ENCODE measurements around the gene UBE2J1.
"Not testable (repeated sequence)": the region's sequence is repeated elsewhere in the genome, so short reads cannot be mapped to it uniquely, and the experiment has no call there.

The UBE2J1 gene, protein sequence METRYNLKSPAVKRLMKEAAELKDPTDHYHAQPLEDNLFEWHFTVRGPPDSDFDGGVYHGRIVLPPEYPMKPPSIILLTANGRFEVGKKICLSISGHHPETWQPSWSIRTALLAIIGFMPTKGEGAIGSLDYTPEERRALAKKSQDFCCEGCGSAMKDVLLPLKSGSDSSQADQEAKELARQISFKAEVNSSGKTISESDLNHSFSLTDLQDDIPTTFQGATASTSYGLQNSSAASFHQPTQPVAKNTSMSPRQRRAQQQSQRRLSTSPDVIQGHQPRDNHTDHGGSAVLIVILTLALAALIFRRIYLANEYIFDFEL

DNA sequence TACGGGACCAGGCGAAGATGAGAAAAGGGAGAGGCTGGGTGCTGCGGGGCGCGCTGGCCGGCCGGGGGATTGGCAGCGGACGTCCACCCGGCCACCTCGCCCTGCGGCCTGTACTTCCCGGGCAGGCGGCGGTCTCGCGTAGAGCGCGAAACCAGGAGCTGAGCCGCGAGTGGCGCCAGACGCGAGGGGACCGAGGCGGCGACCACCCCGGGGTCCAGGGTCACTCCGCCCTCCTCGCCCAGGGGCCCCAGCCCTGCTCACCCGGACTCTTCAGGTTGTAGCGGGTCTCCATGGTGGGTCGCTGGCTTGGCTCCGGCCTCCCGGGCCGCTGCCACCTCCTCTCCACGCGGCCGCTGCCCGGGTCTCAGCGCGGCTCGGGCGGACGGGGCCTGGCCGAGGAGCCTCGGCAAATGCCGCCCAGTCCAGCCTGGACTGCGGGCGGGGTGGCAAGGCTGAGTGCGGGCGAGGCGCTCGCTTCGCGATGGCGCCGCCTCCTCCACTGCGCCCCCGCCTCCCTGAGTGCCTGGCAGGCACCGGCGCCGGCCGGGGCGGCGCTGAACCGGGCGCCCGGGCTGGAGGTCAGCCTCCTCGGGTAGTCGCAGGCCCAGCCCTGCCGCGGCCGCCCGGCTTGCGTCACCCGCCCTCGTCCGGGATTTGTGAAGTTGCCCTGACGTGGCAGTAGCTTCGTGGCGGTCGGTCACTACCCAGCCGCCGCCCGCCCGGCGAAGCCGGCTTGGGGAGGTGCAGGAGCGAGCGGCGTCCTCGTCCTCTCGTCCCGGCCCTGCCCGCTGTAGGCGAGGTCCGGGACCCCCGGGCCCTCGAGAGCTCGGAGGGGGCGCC, at the start of gene UBE2J1:
UBE2J1 (minus strand) TSS at position 445 of the 840 bp plus-strand sequence; CDS start at position 292, 153 bp downstream.
- DNase-seq: peak in 1 of 2 experiments; percentile 35

DNA sequence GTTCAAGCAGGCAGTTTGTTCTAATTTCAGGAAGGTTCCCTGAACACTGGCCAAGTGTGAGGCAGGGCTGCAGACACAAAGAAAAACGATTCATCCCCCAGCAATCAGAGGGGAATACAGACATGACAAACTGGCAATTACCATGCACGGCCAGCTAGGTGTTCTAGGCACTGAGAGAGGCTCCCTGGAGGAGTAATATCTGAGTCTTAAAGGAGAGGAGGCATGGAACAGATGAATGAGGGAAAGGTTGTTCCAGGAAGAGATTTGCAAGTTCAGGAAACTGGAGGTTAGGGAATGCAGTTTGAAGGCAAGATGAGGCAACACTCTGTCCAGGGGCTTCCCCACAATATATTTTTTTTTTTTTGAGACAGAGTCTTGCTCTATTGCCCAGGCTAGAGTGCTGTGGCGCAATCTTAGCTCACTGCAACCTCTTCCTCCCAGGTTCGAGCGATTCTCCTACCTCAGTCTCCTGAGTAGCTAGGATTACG, 48.4 kb upstream of the UBE2J1 start:
- DNase-seq: no peak

DNA sequence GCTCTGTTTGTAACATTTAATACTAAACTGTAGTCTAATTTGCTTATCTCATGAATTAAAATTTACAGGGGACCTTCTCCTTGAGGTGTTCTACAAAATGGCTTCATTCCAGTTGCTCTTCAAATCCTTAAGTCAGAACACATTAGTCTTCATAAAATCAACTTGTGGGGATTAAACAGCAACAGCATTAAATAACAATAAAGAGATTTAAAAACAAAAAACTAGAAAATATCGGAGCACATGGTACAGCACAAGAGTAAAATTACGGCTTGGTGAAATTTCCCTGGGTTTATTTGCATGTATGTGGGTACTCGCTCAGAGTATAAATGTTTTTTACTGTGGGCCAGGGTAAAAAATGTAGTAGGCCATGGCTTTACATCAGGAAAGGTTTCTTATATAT, 47.5 kb upstream of the UBE2J1 start:
- no peak for DNase-seq

DNA sequence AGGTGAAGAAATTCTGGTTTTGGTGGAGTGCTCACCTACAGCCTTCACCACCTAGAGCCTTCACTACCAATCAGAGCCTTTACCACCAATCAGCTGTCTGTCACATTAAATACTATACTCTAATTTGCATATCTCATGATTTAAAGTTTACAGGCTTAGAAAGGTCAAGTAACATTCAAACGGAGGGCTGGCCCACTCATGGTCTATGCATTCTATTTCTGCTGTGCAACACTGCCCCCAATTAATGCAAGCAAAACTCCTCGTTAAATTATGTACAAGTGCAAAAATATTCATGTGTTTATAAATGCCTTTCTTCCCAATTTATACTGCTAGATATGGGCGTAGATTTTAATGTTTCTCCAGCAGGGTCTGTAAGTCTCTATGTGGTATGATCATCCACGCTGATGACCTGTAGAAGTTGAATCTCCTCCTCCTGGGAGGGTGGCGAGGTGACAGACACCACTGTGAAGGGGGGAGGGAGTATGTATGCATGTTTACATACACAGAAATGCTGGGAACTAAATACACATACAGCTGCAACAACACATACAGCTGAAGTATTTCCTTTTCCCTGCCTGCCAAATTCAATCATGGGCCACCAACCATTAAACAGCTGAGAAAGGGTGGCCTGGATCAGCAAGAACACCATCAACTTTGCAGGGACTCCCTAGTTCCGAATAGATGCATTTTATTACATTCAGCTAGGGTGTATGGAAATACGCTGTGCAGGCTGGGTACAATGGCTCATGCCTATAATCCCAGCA, 46.4 kb upstream of the UBE2J1 start:
- no peak for DNase-seq

DNA sequence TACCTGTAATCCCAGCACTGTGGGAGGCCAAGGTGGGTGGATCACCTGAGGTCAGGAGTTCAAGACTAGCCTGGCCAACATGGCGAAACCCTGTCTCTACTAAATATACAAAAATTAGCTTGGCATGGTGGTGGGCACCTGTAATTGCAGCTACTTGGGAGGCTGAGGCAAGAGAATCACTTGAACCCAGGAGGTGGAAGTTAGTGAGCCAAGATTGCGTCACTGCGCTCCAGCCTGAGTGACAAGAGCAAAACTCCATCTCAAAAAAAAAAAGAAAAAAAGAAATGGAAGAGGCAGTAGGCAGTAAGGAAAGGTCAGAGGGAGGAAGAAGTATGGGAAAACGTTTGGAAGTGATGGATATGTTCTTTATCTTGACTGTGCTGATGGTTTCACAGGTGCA, 45.4 kb upstream of the UBE2J1 start:
- not testable (repeated sequence) for DNase-seq

DNA sequence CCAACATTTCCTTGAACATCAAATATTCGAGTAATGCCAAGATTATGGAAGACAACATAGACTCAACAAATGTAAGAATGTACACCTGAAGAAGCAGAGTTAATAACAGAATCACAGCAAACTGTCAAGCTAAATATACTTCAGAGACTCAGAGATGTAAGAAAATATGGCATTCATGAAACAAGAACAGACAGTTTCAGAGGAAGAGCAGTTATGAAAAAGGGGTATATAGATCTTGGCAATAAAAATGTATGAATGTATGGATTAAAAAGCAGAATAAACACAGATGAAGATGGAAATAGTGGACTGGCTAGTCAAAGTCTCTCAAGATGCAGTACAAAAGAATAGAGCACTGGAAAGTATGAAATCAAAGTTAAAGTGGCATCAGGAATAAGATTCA, 41.1 kb upstream of the UBE2J1 start:
- no peak for DNase-seq

DNA sequence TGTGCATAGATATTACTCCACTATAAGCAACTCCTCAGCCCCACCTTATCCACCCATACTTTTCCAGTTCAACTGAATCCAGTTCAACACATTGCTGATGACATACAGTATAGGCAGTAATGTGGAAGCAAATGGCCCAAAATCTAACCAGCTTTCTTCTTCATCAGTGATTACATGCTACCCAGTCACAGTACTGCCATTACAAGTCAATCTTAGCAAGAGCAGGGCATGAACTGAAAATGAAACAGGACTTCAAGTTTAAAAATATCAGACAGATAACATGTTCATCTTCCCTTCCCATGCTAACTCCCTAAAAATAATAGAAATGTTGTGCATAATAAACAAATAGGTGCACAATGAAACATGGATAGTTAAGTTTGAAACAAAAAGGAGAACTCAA, 40.3 kb upstream of the UBE2J1 start:
- DNase-seq: no peak

DNA sequence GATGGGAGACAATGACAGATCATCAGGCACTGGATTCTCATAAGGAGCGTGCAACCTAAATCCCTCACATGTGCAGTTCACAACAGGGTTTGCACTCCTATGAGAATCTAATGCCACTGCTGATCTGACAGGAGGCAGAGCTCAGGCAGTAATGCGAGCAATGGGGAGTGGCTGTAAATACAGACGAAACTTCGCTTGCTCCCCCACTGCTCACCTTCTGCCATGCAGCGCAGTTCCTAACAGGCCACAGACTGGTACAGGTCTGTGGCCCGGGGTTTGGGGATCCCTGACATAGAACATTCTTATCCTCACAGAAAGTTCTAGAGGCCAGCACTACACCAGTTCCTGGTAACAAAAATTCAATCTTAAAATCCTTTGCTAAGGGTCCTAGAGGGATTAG, 36.3 kb upstream of the UBE2J1 start:
- no peak for DNase-seq

DNA sequence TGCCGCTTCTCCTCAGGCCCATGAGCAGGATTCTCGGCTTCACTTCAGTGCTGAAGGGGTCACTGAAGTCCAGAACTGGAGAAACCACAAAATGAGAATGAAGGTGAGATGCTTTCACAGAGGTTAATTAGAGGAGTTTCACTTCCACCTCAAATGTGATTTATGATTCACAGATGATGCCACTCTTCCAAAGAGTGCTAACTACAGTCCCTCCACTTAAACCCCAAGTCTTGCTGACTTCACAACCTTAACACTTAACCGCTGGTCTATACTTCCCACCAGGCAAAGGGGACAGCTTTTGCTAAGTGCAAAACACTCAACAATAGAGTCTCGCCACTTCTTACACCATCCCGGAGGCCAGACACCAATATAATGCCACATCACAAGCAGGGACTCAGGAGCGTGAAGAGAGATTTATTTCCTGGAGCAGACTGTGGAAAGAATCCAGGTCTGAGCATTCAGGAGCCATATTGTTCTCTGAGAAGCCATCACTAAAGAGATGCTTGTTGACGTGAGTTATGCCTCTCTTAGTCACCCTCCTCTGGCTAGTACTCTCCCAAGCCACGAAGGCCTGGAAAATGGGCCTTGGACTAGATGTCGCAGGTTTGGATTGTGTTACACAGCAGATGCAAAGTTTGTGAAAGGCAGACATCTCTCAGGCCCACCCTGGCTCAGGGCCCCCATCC, 35.1 kb upstream of the UBE2J1 start:
- DNase-seq: no peak

DNA sequence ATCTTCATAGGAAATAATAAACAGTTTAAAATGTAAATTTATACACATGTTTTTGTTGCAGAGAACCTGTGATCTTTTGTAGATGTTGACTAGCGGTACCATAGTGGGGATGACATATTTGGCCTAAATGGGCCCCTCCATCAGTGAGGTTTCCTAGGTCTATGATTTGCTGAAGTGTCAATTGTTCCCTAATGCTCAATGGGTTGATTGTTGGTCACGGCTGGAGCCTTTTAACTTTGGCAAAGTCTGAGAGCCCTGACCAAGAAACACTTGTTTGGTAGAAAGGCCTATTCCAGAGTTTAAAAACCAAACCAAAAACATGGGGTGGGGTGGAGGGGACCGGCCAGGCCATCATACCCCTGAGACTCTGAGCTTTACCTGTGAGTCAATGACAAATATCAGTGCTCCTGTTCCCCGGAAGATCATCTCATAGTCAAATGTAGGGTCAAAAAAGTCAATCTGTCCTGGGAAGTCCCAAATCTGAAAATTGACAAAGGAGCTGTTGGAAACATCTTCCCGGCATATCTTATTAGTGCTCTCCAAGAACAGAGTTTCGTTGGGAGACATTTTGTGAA, 34.5 kb upstream of the UBE2J1 start:
- no peak for DNase-seq

DNA sequence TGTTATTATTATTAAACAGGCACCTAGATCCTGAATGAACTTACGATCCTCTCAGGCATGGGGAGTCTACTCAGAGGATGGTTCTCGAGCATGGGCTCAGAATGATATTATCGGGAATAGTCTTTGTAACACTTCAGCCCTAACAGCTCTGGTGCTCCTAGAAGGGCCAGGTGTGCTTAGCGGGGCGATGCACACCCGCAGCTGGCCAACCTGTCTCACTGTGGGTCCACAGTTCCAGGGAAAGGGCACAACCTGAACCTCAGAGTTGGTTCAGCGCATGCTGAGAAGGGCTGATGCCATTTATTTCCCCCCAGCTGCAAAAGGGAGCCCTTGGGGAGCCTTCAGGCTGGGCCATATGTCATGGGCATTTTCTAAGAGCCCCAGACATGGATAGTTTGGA, 33.3 kb upstream of the UBE2J1 start:
- peak in 1 of 2 experiments; percentile 45 for DNase-seq

DNA sequence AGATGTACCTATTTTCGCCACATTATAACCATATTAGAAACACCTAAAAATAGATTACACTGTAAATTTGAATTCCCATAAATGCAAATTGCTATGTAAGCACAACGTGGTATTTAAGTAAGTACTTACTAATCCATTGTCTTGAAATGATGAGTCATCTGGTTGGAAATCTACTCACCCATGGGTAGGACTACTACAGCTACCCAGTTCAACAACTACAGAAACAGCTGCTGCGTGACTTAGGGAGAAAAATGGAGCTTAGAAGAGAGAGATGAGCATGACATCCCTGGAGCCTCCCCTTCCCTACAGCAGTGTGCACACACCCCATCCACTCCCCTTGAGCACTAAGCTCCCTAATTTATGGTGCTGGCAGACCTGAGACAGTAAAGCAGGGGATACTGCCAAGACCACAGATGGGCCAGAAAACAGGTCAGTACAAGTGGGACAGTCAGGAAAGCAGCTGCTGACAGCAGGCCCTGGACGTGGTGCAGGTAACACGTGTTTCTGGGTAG, 32.7 kb upstream of the UBE2J1 start:
- DNase-seq: peak; percentile 97 to 98

DNA sequence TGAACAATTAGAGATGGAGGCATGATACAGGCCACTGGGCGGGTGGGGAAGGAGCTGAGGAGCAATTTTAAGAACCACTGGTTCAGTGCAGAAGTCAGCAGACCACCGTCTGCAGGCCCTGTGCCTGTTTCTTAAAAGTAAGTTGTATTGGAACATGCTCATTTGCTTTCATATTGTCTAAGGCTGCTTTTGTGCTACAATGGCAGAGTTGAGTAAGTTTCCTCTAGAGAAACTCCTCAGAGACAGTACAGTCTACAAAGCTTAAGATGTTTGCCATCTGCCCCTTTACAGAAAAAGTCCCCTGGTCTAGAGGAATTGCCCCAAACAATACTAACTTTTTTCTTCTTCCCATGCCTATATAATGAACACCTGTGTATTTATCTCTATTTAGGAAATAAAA, 28.5 kb upstream of the UBE2J1 start:
- DNase-seq: no peak

DNA sequence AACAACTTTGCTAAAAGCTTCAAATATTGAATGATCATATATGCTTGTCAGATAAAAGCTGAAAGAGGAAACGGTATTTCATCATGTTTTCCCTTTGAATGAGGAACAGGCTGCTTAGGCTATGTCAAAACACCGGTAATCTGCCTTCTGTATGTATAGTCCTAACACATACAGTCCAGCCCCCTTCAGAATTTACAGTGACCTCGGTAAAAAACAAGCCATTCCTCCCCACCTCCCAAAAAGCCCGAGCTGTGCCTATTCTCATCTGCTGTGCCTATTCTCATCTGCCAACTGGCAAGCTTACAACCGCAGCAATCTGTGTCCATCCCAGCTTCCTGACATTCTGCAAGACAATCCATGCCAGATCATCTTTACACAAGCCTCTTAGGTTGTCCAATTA, 26.8 kb upstream of the UBE2J1 start:
- DNase-seq: no peak

DNA sequence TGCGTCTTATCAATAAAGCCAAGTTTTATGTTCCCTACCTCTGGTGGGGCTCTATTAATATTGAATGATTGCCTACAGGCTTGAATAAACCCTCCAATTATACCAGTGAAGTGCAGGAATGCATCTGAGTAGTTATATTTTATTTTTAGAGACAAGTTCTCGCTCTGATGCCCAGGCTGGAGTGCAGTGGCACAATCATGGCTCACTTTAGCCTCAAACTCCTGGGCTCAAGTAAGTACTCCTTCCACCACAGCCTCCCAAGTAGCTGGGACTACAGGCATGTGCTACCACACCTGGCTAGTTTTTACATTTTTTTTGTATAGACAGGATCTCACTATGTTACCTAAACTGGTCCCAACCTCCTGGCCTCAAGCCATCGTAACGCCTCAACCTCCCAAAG, 26.1 kb upstream of the UBE2J1 start:
- DNase-seq: no peak

DNA sequence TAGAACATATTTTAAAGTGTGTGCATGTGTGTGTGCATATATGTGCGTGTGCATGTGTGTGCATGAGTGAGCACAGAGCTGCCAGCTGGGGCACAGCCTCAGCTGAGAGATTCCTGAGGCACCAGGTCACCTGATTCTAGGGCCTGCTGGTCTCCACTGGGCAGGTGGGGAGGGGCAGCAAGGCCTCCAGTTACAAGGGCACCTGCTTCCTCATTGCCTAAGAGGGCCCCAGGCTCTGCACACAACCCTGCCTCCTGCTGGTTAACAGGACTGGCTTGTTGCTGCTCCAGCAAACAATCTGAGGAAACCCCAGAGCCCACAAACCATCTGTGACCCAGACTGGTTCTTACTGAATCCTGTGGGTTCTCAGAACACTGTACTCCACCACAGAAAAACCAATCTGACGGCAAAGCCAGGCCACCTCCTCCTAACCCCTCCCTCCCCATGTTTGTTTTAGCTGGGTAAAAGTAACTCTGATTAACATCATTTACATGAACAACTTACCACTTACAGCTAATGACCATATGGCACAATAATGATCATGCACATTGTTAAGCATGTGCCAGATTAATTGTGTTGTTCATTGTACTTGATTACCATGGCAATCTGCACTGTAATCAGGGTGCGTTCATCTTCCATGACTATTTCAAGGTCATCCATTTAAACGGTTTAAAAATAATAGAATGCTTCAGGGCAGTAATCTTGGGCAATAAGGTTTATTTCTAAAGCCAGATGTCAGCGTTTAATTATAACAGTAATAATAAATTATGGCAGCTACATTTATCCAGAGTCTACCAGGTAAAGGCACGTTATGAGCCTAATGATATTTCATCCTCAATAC, 23.1 kb upstream of the UBE2J1 start:
- peak; percentile 94 to 99 for DNase-seq

DNA sequence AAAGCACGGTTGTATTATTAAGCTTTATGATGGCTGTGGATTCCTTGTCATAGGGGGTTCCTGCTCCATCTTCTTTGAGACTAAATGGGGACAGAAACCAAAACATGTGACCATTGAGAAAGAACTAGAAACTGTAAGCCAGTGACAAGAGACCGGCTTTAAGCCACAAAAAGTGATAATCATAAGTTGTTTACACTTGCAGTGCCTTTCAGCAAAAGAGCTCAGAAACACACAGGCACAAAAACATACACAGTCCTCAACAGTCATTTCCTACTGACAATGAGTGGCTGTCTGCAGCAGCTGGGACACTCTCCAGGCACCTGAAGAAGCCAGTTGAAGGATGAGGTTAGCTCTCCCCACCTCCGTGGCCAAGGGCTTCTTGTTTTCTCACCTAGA, 20.0 kb upstream of the UBE2J1 start:
- DNase-seq: no peak

DNA sequence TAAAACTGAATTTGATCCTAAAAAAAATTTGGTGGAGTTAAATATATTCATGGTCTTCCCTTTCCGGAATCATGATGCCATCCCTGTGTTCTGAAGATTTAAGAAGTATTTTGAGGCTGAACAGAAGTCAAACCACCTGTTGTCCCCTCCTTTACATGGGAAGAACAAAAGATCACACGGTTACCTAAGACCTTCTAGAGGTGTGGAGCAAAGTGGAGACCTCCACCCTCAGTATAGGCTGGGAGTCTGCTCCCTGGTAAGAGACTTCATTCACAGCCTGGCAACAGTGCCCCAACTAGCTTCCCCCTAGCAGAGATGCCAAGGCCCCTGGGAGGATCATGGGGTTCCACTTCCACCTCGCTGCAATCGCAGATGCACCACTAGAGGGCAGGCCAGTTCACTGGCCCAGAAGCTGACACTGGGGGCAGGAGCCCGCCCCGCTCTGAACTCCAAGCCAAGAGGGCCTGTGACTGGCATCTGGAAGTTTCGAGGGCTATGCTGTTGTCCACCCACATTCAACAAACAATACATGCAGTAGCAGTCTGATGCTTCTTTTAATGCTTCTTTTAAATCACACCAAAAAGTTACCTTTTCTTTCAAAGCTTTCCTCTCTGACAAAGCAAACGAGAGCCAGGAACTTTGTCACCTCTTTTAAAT, 19.5 kb upstream of the UBE2J1 start:
- peak; percentile 39 to 72 for DNase-seq

DNA sequence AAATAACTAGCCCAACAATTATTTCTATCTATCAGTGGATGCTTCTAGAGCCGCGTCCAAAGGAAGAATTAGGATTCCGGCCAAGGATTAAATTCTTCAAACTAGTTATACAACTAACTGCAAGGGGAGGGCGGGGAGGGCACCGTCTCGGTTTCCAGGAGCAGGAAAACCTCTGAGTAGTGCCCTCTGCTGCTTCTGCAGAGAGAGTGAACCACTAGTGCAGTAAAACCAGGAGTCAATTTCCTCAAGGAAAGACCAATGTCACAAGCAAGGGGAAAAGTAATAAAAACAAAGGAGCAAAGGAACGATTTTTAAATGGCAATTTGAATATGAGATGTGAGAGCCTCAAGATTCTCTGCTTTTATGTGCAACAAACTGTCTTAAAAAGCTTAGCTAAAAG, 16.5 kb upstream of the UBE2J1 start:
- DNase-seq: peak in 1 of 2 experiments; percentile 44

DNA sequence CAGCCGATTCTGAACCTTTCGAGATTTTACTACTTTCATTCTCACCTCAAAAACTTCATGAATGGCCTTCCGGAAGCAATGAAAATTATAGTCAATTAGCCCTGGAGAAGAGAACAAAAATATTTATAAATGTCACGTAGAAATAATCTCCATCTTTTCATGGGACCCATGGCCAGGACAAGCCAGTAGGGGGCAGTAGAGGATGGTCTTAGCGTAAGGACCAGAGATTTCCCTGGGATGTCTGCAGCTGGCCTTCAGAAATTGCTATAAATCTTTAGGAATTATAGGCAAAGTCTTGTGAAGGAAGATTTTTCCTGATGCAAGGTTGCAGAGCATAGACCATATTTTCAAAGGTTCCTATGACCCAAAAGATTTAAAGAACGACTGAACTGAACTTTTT, 15.6 kb upstream of the UBE2J1 start:
- peak; percentile 44 to 54 for DNase-seq

DNA sequence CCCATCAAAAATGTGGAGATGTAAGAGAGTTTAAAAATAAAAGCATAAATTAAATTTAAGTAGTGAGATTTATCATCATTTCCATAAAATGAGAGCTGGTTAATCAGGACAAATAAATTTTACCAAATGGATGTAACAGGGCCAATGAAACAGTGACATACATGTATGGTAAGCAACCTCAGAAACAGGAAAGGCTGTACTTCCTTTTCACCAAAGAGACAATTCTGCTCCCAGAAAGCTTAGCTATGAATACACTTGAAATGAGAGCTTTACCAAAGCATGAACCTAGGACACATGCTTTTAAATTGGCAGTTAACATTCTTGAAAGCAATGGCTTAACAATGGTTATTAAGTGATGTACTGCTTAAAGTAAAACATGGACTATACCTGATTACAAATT, 12.1 kb upstream of the UBE2J1 start:
- no peak for DNase-seq
